Spleen (tissue), 11 donors: ENCODE measurements around the gene CLDN17. TPM values are rescaled to one million over a fixed set of nuclear protein-coding genes. Genes with fewer than 3 reads are reported as not detected.

Experiments
- DNase-seq: peaks from one replicate; pipeline ENCODE4 v3.0.0-alpha.2; 2020
- H3K27ac ChIP-seq, 8 donors: fragments of 200-600 bp; sonication (generic) in 7 of 8; 1 replicate in 4 of 8; 2 replicates in 4 of 8; pipeline versions ENCODE4 v1.5.0 to v1.8.0; 2016 to 2021; ENCODE audit warnings: inconsistent platforms in 4 of 8, mild to moderate bottlenecking in 4 of 8, moderate library complexity in 1 of 8
- H3K27me3 ChIP-seq, 7 donors: fragments of 200-600 bp; sonication (generic) in 6 of 7; replicated peaks in 1 of 7; 1 replicate in 4 of 7; 2 replicates in 3 of 7; pipeline versions ENCODE4 v1.5.0 to v1.8.0; 2016 to 2021; ENCODE audit warnings: inconsistent platforms in 3 of 7, mild to moderate bottlenecking in 1 of 7
- H3K36me3 ChIP-seq, 6 donors: fragments of 200-600 bp; sonication (generic) in 5 of 6; 1 replicate in 4 of 6; 2 replicates in 2 of 6; pipeline versions ENCODE4 v1.5.0 to v1.8.0; 2016 to 2021; ENCODE audit warnings: inconsistent platforms in 2 of 6
- H3K4me1 ChIP-seq, 6 donors: fragments of 200-600 bp; sonication (generic) in 5 of 6; 1 replicate in 3 of 6; 2 replicates in 3 of 6; pipeline versions ENCODE4 v1.5.0 to v1.8.0; 2016 to 2021; ENCODE audit warnings: inconsistent platforms in 3 of 6
- H3K4me3 ChIP-seq, 8 donors: fragments of 200-600 bp; sonication (generic) in 7 of 8; 1 replicate in 4 of 8; 2 replicates in 4 of 8; pipeline versions ENCODE4 v1.5.0 to v1.8.0; 2016 to 2021; ENCODE audit warnings: inconsistent platforms in 4 of 8, mild to moderate bottlenecking in 4 of 8, moderate library complexity in 2 of 8
- H3K9me3 ChIP-seq, 8 donors: fragments of 200-600 bp; sonication (generic) in 7 of 8; 1 replicate in 4 of 8; 2 replicates in 4 of 8; pipeline versions ENCODE4 v1.5.0 to v1.8.0; 2016 to 2021; ENCODE audit warnings: inconsistent platforms in 4 of 8
- POLR2A ChIP-seq, 3 donors: fragments of 450-650 bp; IDR thresholded peaks; one replicate each; pipeline ENCODE4 v1.5.1; 2017; ENCODE audit warnings: antibody characterized with exemption in 3 of 3, mild to moderate bottlenecking in 1 of 3
- POLR2AphosphoS5 ChIP-seq, 3 donors: sonication (generic); formaldehyde crosslinking; IDR thresholded peaks; one replicate each; pipeline ENCODE4 v1.5.1; 2017; ENCODE audit warnings: antibody characterized with exemption in 3 of 3
- WGBS, 5 donors: extraction: QIAGEN DNeasy Blood & Tissue Kit in 3 of 5; methylation state at CpG; one replicate each; pipeline versions ENCODE4 v1.1.5 to v1.1.7; 2013 to 2018; 5-methylcytosine and 5-hydroxymethylcytosine counted together
- intact Hi-C: fragments of 100-400 bp; cut with DNase I; formaldehyde crosslinking; loops from one replicate; pipeline ENCODE4 v1.15.0; 2023; ENCODE audit warnings: low total_unique reads
- polyA plus RNA-seq, 3 donors: library from polyadenylated mRNA; stranded (reverse); fragments of 200-250 nt; gene quantifications; one replicate each; pipeline ENCODE4 v1.2.1, GENCODE V29; 2013
- total RNA-seq, 7 donors: library from RNA; depleted of rRNA in 3 of 7; stranded (reverse); fragments of >200 nt in 3 of 7; fragmentation: NEBNext Ultra II Directional in 4 of 7; extraction: Animal tissue kit (Norgen Biotek cat#: 25700) in 4 of 7; gene quantifications; one replicate each; pipeline versions ENCODE4 v1.1.0 to v1.2.1, GENCODE V29; 2016 to 2021
- TF ChIP-seq, protein P1 (sequence below), 11 experiments: fragments of 200-600 bp in 7 of 11; fragments of 450-650 bp in 4 of 11; sonication (generic) in 4 of 11; IDR thresholded peaks in 8 of 11; conservative IDR thresholded peaks in 3 of 11; 1 replicate in 7 of 11; 2 replicates in 4 of 11; pipeline versions ENCODE4 v1.4.0 to v1.8.0; 2016 to 2021; ENCODE audit warnings: antibody characterized with exemption in 11 of 11, inconsistent platforms in 4 of 11, mild to moderate bottlenecking in 1 of 11
- donor health status: healthy with polysubstance abuse.
- donor health status: DM: no; HTN: no; CAD: no; lungs with moderate emphysema.
- donor health status: DM: no; HTN: no; CAD: no.
- donor health status: Bipolar disorder and iron deficiency.
- donor health status: healthy.
- donor health status: DM: no; HTN: no; CAD: no.
- donor health status: DM: yes; HTN: yes; CAD: no.

CLDN17 gene
- total and polyA plus RNA-seq, 10 donors = not detected

DNA sequence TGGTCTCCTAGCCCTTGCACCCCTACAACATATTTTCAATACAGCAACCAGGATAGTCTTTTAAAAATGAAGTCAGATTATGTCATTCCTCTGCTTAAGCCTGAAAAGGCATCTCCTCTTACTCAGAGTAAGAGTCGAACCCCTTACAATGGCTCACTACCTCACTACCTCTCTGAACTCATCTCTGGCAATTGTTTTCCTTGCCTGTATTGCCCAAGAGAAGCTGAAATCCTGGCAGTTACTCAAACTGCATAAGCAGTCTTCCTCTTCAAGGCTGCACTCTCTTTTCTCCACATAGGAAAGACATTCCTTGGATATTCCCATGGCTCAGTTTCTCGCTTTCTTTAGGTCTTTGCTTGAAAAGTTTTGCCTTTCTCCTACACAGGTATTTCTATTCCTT lies 26.6 kb upstream of the CLDN17 start:
- no peaks in the 10 kb centered on the region for H3K36me3 ChIP-seq
- no peak overlapping the region for H3K27ac ChIP-seq
- H3K27me3 ChIP-seq = no peaks in the 10 kb centered on the region
- H3K4me1 ChIP-seq = no peaks in the 10 kb centered on the region
- WGBS, 5 donors = 80 to 96% (median 92%) methylated on average over 2 of the region's 2 CpGs
- DNase-seq = no peak
- intact Hi-C loops = no loop called here
- no peak for TF ChIP-seq POLR2AphosphoS5 (IDR thresholded peaks at IDR 0.05)
- TF ChIP-seq, protein P1, sequence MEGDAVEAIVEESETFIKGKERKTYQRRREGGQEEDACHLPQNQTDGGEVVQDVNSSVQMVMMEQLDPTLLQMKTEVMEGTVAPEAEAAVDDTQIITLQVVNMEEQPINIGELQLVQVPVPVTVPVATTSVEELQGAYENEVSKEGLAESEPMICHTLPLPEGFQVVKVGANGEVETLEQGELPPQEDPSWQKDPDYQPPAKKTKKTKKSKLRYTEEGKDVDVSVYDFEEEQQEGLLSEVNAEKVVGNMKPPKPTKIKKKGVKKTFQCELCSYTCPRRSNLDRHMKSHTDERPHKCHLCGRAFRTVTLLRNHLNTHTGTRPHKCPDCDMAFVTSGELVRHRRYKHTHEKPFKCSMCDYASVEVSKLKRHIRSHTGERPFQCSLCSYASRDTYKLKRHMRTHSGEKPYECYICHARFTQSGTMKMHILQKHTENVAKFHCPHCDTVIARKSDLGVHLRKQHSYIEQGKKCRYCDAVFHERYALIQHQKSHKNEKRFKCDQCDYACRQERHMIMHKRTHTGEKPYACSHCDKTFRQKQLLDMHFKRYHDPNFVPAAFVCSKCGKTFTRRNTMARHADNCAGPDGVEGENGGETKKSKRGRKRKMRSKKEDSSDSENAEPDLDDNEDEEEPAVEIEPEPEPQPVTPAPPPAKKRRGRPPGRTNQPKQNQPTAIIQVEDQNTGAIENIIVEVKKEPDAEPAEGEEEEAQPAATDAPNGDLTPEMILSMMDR (IDR thresholded peaks at IDR 0.05 in 8 of 11, conservative IDR thresholded peaks at IDR 0.05 in 3 of 11) = no peak
- no peak for TF ChIP-seq POLR2A (IDR thresholded peaks at IDR 0.05)
- H3K4me3 ChIP-seq = no peak overlapping the region
- H3K9me3 ChIP-seq = no peaks in the 10 kb centered on the region

GRCh38 chr21:30190554-30190953 lies 23.9 kb upstream of the CLDN17 start:
- no peaks in the 10 kb centered on the region for H3K9me3 ChIP-seq
- no peaks in the 10 kb centered on the region for H3K27me3 ChIP-seq
- TF ChIP-seq, protein P1 (IDR thresholded peaks at IDR 0.05 in 8 of 11, conservative IDR thresholded peaks at IDR 0.05 in 3 of 11) = no peak
- TF ChIP-seq POLR2A (IDR thresholded peaks at IDR 0.05) = no peak
- TF ChIP-seq POLR2AphosphoS5 (IDR thresholded peaks at IDR 0.05) = no peak
- H3K4me1 ChIP-seq = no peaks in the 10 kb centered on the region
- no peak overlapping the region for H3K4me3 ChIP-seq
- no peak overlapping the region for H3K27ac ChIP-seq
- no peak for DNase-seq
- intact Hi-C loops = no loop called here
- WGBS, 5 donors = 50 to 63% (median 57%) methylated on average over 7 of the region's 7 CpGs
- H3K36me3 ChIP-seq = no peaks in the 10 kb centered on the region

DNA sequence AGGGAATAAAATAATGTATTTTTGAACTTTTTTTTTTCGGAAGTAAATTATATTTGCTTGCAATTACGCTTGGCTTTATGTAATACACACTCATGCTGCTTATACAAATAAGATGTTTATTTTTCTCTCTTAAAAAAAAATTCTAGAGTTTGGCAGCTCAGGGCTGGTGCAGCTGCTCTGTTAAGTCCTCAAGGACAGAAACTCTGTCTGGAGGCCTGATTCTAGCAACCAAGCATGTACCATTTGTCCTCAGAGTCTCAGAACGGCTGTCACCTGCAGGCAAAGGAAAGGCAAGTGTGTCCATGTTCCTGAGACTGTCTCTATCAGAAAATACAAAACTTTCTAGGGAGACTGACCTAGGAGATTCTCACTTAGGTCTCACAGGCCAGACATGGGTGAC lies 23.2 kb upstream of the CLDN17 start:
- no peaks in the 10 kb centered on the region for H3K4me1 ChIP-seq
- no peak for DNase-seq
- 76 to 89% (median 85%) methylated on average over 3 of the region's 3 CpGs for WGBS, 5 donors
- H3K4me3 ChIP-seq = no peak overlapping the region
- TF ChIP-seq, protein P1 (IDR thresholded peaks at IDR 0.05 in 8 of 11, conservative IDR thresholded peaks at IDR 0.05 in 3 of 11) = no peak
- TF ChIP-seq POLR2A (IDR thresholded peaks at IDR 0.05) (no peak), POLR2AphosphoS5 (IDR thresholded peaks at IDR 0.05) (no peak)
- intact Hi-C loops = no loop called here
- H3K27ac ChIP-seq = no peak overlapping the region
- H3K9me3 ChIP-seq = no peaks in the 10 kb centered on the region
- no peaks in the 10 kb centered on the region for H3K36me3 ChIP-seq
- H3K27me3 ChIP-seq = no peaks in the 10 kb centered on the region

DNA sequence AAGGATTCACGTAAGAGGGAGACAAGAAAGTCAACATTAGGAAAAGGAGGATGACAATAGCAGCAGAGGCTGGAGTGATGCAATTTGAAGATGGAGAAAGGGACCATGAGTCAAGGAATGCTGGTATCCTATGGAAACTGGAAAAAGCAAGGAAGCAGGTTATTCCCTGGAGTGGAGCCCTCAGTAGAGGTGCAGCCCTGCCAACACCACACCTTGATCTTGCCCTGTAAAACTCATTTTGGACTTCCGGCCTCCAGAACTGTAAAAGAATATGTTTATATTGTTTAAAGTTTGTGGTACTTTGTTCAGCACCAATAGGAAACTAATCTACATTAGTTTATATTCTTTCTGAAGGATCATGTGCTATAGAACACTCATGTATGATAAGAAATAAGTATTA lies 19.6 kb upstream of the CLDN17 start:
- no peaks in the 10 kb centered on the region for H3K27me3 ChIP-seq
- TF ChIP-seq, protein P1 (IDR thresholded peaks at IDR 0.05 in 8 of 11, conservative IDR thresholded peaks at IDR 0.05 in 3 of 11) = no peak
- TF ChIP-seq POLR2A (IDR thresholded peaks at IDR 0.05) = no peak
- no peak for TF ChIP-seq POLR2AphosphoS5 (IDR thresholded peaks at IDR 0.05)
- H3K36me3 ChIP-seq = no peaks in the 10 kb centered on the region
- no peak for DNase-seq
- H3K9me3 ChIP-seq = no peaks in the 10 kb centered on the region
- no peak overlapping the region for H3K27ac ChIP-seq
- 85 to 93% (median 90%) methylated on average over 2 of the region's 2 CpGs for WGBS, 5 donors
- intact Hi-C loops = no loop called here
- no peaks in the 10 kb centered on the region for H3K4me1 ChIP-seq
- H3K4me3 ChIP-seq = no peak overlapping the region
